HEK293 (cell line): ENCODE results near the gene ZNF326.

ENCODE experiments used
- BCL11A ChIP-seq: fragments of 450-650 bp; formaldehyde crosslinking; IDR thresholded peaks from 2 replicates; pipeline ENCODE4 v1.5.1; 2016; ENCODE audit warnings: low read depth, missing biosample characterization, missing genetic modification characterization
- KLF1 ChIP-seq: fragments of 450-650 bp; formaldehyde crosslinking; IDR thresholded peaks from 2 replicates; pipeline ENCODE4 v1.5.1; 2016; ENCODE audit warnings: missing biosample characterization, missing genetic modification characterization
- YY1 ChIP-seq: fragments of 450-650 bp; formaldehyde crosslinking; IDR thresholded peaks from 2 replicates; pipeline ENCODE4 v1.5.1; 2018; ENCODE audit warnings: missing biosample characterization, missing genetic modification characterization
- ZBTB21 ChIP-seq: fragments of 450-650 bp; formaldehyde crosslinking; IDR thresholded peaks from 2 replicates; pipeline ENCODE4 v1.5.1; 2017; ENCODE audit warnings: missing biosample characterization, missing genetic modification characterization
- ZNF133 ChIP-seq: fragments of 450-650 bp; formaldehyde crosslinking; IDR thresholded peaks from 2 replicates; pipeline ENCODE4 v1.5.1; 2016; ENCODE audit warnings: missing biosample characterization, missing genetic modification characterization
- ZNF274 ChIP-seq, 2 experiments: fragments of 200-500 bp in 1 of 2; fragments of 450-650 bp in 1 of 2; sonication (Bioruptor generic) in 1 of 2; formaldehyde crosslinking in 1 of 2; IDR thresholded peaks; 2 replicates each; pipeline versions ENCODE4 v1.5.1 to v1.6.1; 2014 to 2016; ENCODE audit warnings: borderline replicate concordance in 1 of 2, inconsistent platforms in 1 of 2, low read length in 1 of 2, missing biosample characterization in 1 of 2, missing genetic modification characterization in 1 of 2
- ZNF48 ChIP-seq: fragments of 450-650 bp; formaldehyde crosslinking; IDR thresholded peaks from 2 replicates; pipeline ENCODE4 v1.5.1; 2016; ENCODE audit warnings: missing biosample characterization, missing genetic modification characterization
- ZNF76 ChIP-seq: fragments of 450-650 bp; formaldehyde crosslinking; IDR thresholded peaks from 2 replicates; pipeline ENCODE4; 2016; ENCODE audit warnings: low read depth, missing biosample characterization, missing genetic modification characterization, borderline replicate concordance
- ZNF768 ChIP-seq: fragments of 450-650 bp; formaldehyde crosslinking; IDR thresholded peaks from 2 replicates; pipeline ENCODE4 v1.5.1; 2018; ENCODE audit warnings: missing biosample characterization, mild to moderate bottlenecking, missing genetic modification characterization
- TF ChIP-seq, protein P1 (sequence below): fragments of 450-650 bp; formaldehyde crosslinking; IDR thresholded peaks from 2 replicates; pipeline ENCODE4 v1.5.1; 2016; ENCODE audit warnings: missing biosample characterization, missing genetic modification characterization
- TF ChIP-seq, protein P2 (sequence below): fragments of 450-650 bp; formaldehyde crosslinking; IDR thresholded peaks from 2 replicates; pipeline ENCODE4 v1.5.1; 2016; ENCODE audit warnings: missing biosample characterization, missing genetic modification characterization
- TF ChIP-seq, protein P3 (sequence below): sonication (generic); formaldehyde crosslinking; IDR thresholded peaks from 2 replicates; pipeline ENCODE4 v1.8.1; 2022; ENCODE audit warnings: mild to moderate bottlenecking, moderate library complexity, missing genetic modification reagents
- TF ChIP-seq, protein P4 (sequence below): fragments of 450-650 bp; formaldehyde crosslinking; IDR thresholded peaks from 2 replicates; pipeline ENCODE4 v1.5.1; 2016; ENCODE audit warnings: missing biosample characterization, missing genetic modification characterization
- TF ChIP-seq, protein P5 (sequence below): fragments of 450-650 bp; formaldehyde crosslinking; IDR thresholded peaks from 2 replicates; pipeline ENCODE4 v1.5.1; 2016; ENCODE audit warnings: missing biosample characterization, missing genetic modification characterization, borderline replicate concordance

DNA sequence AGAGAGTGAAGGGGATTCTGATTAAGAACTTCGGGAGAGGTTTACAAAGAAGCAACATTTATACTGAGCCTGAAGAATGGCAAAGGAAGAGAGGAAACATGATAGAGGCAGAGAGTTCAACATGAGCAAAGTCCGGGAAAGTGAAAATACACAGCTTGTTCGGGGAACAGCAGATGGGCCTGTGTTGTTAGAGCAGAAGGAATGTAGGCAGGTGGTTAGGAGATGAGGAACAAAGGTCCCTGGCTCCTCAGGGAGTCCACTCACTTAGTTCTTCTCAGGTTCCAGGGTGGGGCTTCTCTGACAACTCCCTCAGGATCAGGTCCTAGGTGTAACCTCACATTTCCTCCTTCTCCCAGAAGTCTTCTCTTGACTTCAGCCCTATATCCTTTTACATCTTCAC, 5.1 kb upstream of the ZNF326 start:
- no peak for TF ChIP-seq YY1 (tag by site-specific recombination)
- TF ChIP-seq, protein P1, sequence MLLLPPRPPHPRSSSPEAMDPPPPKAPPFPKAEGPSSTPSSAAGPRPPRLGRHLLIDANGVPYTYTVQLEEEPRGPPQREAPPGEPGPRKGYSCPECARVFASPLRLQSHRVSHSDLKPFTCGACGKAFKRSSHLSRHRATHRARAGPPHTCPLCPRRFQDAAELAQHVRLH (tag by site-specific recombination), result no peak
- TF ChIP-seq, protein P2, sequence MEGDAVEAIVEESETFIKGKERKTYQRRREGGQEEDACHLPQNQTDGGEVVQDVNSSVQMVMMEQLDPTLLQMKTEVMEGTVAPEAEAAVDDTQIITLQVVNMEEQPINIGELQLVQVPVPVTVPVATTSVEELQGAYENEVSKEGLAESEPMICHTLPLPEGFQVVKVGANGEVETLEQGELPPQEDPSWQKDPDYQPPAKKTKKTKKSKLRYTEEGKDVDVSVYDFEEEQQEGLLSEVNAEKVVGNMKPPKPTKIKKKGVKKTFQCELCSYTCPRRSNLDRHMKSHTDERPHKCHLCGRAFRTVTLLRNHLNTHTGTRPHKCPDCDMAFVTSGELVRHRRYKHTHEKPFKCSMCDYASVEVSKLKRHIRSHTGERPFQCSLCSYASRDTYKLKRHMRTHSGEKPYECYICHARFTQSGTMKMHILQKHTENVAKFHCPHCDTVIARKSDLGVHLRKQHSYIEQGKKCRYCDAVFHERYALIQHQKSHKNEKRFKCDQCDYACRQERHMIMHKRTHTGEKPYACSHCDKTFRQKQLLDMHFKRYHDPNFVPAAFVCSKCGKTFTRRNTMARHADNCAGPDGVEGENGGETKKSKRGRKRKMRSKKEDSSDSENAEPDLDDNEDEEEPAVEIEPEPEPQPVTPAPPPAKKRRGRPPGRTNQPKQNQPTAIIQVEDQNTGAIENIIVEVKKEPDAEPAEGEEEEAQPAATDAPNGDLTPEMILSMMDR (tag by site-specific recombination), result no peak
- TF ChIP-seq, protein P3, sequence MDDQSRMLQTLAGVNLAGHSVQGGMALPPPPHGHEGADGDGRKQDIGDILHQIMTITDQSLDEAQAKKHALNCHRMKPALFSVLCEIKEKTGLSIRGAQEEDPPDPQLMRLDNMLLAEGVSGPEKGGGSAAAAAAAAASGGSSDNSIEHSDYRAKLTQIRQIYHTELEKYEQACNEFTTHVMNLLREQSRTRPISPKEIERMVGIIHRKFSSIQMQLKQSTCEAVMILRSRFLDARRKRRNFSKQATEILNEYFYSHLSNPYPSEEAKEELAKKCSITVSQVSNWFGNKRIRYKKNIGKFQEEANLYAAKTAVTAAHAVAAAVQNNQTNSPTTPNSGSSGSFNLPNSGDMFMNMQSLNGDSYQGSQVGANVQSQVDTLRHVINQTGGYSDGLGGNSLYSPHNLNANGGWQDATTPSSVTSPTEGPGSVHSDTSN (CRISPR knock-in tag), result no peak
- TF ChIP-seq BCL11A (tag by site-specific recombination), result no peak
- TF ChIP-seq ZNF48, result no peak
- no peak for TF ChIP-seq ZNF274 (IDR thresholded peaks at IDR 0.05; ENCODE audit: low read length)
- no peak for TF ChIP-seq ZNF274 (tag by site-specific recombination; IDR thresholded peaks at IDR 0.05; ENCODE audit: borderline replicate concordance)
- no peak for TF ChIP-seq ZNF768 (tag by site-specific recombination)
- TF ChIP-seq, protein P4, sequence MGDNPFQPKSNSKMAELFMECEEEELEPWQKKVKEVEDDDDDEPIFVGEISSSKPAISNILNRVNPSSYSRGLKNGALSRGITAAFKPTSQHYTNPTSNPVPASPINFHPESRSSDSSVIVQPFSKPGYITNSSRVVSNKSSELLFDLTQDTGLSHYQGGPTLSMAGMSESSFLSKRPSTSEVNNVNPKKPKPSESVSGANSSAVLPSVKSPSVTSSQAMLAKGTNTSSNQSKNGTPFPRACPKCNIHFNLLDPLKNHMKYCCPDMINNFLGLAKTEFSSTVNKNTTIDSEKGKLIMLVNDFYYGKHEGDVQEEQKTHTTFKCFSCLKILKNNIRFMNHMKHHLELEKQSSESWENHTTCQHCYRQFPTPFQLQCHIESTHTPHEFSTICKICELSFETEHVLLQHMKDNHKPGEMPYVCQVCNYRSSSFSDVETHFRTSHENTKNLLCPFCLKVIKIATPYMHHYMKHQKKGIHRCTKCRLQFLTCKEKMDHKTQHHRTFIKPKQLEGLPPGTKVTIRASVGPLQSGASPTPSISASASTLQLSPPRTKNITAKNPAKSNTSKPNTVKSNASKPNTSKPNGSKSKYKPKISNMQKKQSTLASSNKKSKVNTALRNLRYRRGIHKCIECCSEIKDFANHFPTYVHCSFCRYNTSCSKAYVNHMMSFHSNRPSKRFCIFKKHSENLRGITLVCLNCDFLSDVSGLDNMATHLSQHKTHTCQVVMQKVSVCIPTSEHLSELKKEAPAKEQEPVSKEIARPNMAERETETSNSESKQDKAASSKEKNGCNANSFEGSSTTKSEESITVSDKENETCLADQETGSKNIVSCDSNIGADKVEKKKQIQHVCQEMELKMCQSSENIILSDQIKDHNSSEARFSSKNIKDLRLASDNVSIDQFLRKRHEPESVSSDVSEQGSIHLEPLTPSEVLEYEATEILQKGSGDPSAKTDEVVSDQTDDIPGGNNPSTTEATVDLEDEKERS (tag by site-specific recombination), result no peak
- no peak for TF ChIP-seq ZBTB21
- TF ChIP-seq ZNF133 (tag by site-specific recombination), result no peak
- TF ChIP-seq ZNF76 (tag by site-specific recombination), result no peak
- no peak for TF ChIP-seq KLF1 (tag by site-specific recombination)
- TF ChIP-seq, protein P5, sequence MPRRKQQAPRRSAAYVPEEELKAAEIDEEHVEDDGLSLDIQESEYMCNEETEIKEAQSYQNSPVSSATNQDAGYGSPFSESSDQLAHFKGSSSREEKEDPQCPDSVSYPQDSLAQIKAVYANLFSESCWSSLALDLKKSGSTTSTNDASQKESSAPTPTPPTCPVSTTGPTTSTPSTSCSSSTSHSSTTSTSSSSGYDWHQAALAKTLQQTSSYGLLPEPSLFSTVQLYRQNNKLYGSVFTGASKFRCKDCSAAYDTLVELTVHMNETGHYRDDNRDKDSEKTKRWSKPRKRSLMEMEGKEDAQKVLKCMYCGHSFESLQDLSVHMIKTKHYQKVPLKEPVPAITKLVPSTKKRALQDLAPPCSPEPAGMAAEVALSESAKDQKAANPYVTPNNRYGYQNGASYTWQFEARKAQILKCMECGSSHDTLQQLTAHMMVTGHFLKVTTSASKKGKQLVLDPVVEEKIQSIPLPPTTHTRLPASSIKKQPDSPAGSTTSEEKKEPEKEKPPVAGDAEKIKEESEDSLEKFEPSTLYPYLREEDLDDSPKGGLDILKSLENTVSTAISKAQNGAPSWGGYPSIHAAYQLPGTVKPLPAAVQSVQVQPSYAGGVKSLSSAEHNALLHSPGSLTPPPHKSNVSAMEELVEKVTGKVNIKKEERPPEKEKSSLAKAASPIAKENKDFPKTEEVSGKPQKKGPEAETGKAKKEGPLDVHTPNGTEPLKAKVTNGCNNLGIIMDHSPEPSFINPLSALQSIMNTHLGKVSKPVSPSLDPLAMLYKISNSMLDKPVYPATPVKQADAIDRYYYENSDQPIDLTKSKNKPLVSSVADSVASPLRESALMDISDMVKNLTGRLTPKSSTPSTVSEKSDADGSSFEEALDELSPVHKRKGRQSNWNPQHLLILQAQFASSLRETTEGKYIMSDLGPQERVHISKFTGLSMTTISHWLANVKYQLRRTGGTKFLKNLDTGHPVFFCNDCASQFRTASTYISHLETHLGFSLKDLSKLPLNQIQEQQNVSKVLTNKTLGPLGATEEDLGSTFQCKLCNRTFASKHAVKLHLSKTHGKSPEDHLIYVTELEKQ (tag by site-specific recombination), result no peak
